Measurements from ENCODE around the gene TUFT1.

TUFT1 gene

DNA sequence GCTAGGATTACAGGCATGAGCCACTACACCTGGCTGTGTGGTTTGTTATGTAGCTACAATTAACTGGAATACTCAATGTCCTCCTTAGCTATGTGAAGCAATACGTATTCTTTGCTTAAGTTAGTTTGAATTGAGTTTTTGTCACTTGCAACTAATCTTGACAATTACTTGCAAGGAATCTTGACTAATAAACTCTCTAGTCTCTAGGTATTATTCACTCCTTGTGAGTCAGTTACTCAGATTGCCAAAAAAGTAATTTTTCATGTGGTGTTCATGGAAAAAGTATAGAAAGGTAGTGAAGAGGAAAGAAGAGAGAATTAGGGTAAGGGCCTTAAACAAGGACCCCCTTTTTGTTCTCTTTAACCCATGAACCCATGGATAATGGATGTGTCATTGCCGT is 64.2 kb downstream of the TUFT1 start:
- TF ChIP-seq PAX5 (IDR thresholded peaks at IDR 0.05; ENCODE audit: insufficient read depth, low read length, severe bottlenecking): no peak
- TF ChIP-seq TAF1 (IDR thresholded peaks at IDR 0.05; ENCODE audit: low read depth, low read length): no peak
- no peak for TF ChIP-seq POU2F2 (IDR thresholded peaks at IDR 0.05; ENCODE audit: low read depth, low read length)
- no peak for TF ChIP-seq POLR2A (IDR thresholded peaks at IDR 0.05; ENCODE audit: low read depth, low read length)
- no peak for TF ChIP-seq SPI1 (IDR thresholded peaks at IDR 0.05; ENCODE audit: low read depth, low read length)
- TF ChIP-seq POLR2AphosphoS5 (IDR thresholded peaks at IDR 0.05; ENCODE audit: low read depth, low read length): no peak
- DNase-seq (ENCODE audit: insufficient read length, low spot score): no peak
- FAIRE-seq: no peak

DNA sequence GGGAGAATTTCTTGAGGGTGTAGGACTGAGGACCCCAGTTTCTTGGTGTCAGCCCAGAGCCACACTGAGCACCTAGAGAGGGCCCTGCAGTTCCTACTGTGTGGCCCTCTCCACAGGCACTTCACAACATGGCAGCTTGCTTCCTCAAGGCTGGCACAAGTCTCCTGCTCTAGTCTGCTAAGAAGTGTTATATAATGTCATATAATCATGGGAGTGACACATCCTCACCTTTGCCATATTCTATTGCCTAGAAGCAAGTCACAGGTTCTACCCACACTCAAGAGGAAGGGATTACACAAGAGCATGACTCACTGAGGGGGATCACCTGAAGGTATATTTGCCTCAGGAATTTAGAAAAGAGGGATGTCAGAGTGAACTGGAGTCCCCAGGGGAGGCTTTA is 66.3 kb downstream of the TUFT1 start:
- no peak for TF ChIP-seq POLR2A (IDR thresholded peaks at IDR 0.05; ENCODE audit: low read depth, low read length)
- TF ChIP-seq POLR2AphosphoS5 (IDR thresholded peaks at IDR 0.05; ENCODE audit: low read depth, low read length): no peak
- DNase-seq (ENCODE audit: insufficient read length, low spot score) (no peak), FAIRE-seq (no peak)

GRCh38 chr1:151606857-151607256 is 66.7 kb downstream of the TUFT1 start:
- no peak for DNase-seq (ENCODE audit: insufficient read length, low spot score)
- TF ChIP-seq TAF1 (IDR thresholded peaks at IDR 0.05; ENCODE audit: low read depth, low read length) (no peak), PAX5 (IDR thresholded peaks at IDR 0.05; ENCODE audit: insufficient read depth, low read length, severe bottlenecking) (no peak), POLR2A (IDR thresholded peaks at IDR 0.05; ENCODE audit: low read depth, low read length) (no peak), POU2F2 (IDR thresholded peaks at IDR 0.05; ENCODE audit: low read depth, low read length) (no peak), SPI1 (IDR thresholded peaks at IDR 0.05; ENCODE audit: low read depth, low read length) (no peak), POLR2AphosphoS5 (IDR thresholded peaks at IDR 0.05; ENCODE audit: low read depth, low read length) (no peak)
- no peak for FAIRE-seq

GRCh38 chr1:151610142-151610541 is 70.0 kb downstream of the TUFT1 start:
- TF ChIP-seq SPI1 (IDR thresholded peaks at IDR 0.05; ENCODE audit: low read depth, low read length) (no peak), POLR2AphosphoS5 (IDR thresholded peaks at IDR 0.05; ENCODE audit: low read depth, low read length) (no peak), POLR2A (IDR thresholded peaks at IDR 0.05; ENCODE audit: low read depth, low read length) (no peak), POU2F2 (IDR thresholded peaks at IDR 0.05; ENCODE audit: low read depth, low read length) (no peak), TAF1 (IDR thresholded peaks at IDR 0.05; ENCODE audit: low read depth, low read length) (no peak), PAX5 (IDR thresholded peaks at IDR 0.05; ENCODE audit: insufficient read depth, low read length, severe bottlenecking) (no peak)
- DNase-seq (ENCODE audit: insufficient read length, low spot score): no peak
- no peak for FAIRE-seq

- DNase-seq (ENCODE audit: insufficient read length, low spot score) (no peak), FAIRE-seq (peak; percentile 35)
- no peak for TF ChIP-seq POU2F2 (IDR thresholded peaks at IDR 0.05; ENCODE audit: low read depth, low read length)
- TF ChIP-seq PAX5 (IDR thresholded peaks at IDR 0.05; ENCODE audit: insufficient read depth, low read length, severe bottlenecking): no peak
- TF ChIP-seq POLR2AphosphoS5 (IDR thresholded peaks at IDR 0.05; ENCODE audit: low read depth, low read length): no peak
- TF ChIP-seq SPI1 (IDR thresholded peaks at IDR 0.05; ENCODE audit: low read depth, low read length): no peak
- TF ChIP-seq TAF1 (IDR thresholded peaks at IDR 0.05; ENCODE audit: low read depth, low read length): no peak
- TF ChIP-seq POLR2A (IDR thresholded peaks at IDR 0.05; ENCODE audit: low read depth, low read length): no peak
Observed at GRCh38 chr1:151611288-151611790, 71.2 kb downstream of the TUFT1 start.

DNA sequence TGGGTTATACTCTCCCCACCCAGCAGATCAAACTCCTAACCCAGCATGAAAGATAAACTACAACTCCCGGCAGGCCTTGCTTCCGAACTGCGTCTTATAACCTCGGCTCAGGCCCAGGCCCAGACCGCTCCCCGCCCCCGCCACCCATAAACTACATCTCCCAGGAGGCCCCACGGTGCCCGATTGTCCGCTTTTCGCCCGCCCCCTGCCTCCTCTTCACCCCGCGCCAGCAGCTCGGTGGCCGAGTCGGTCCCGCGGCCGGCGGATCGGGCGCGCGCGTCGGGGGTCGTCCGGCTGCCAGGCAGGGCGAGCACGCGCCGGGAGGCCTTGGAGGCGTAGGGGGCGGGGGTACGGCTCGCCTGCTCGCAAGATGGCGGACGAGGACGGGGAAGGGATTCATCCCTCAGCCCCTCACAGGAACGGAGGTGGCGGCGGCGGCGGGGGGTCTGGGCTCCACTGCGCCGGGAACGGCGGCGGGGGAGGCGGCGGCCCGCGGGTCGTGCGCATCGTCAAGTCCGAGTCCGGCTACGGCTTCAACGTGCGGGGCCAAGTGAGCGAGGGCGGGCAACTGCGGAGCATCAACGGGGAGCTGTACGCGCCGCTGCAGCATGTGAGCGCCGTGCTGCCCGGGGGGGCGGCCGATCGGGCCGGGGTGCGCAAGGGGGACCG is 71.9 kb downstream of the TUFT1 start, which contains the start of gene SNX27:
SNX27 (plus strand) TSS at position 219 of the 669 bp plus-strand sequence; CDS start at position 371, 152 bp downstream.
- DNase-seq (ENCODE audit: insufficient read length, low spot score) (peak; percentile 91), FAIRE-seq (peak; percentile 90)
- TF ChIP-seq TAF1 (IDR thresholded peaks at IDR 0.05; ENCODE audit: low read depth, low read length): no peak
- no peak for TF ChIP-seq POU2F2 (IDR thresholded peaks at IDR 0.05; ENCODE audit: low read depth, low read length)
- no peak for TF ChIP-seq POLR2AphosphoS5 (IDR thresholded peaks at IDR 0.05; ENCODE audit: low read depth, low read length)
- TF ChIP-seq POLR2A (IDR thresholded peaks at IDR 0.05; ENCODE audit: low read depth, low read length): no peak
- TF ChIP-seq PAX5 (IDR thresholded peaks at IDR 0.05; ENCODE audit: insufficient read depth, low read length, severe bottlenecking): no peak
- TF ChIP-seq SPI1 (IDR thresholded peaks at IDR 0.05; ENCODE audit: low read depth, low read length): no peak

DNA sequence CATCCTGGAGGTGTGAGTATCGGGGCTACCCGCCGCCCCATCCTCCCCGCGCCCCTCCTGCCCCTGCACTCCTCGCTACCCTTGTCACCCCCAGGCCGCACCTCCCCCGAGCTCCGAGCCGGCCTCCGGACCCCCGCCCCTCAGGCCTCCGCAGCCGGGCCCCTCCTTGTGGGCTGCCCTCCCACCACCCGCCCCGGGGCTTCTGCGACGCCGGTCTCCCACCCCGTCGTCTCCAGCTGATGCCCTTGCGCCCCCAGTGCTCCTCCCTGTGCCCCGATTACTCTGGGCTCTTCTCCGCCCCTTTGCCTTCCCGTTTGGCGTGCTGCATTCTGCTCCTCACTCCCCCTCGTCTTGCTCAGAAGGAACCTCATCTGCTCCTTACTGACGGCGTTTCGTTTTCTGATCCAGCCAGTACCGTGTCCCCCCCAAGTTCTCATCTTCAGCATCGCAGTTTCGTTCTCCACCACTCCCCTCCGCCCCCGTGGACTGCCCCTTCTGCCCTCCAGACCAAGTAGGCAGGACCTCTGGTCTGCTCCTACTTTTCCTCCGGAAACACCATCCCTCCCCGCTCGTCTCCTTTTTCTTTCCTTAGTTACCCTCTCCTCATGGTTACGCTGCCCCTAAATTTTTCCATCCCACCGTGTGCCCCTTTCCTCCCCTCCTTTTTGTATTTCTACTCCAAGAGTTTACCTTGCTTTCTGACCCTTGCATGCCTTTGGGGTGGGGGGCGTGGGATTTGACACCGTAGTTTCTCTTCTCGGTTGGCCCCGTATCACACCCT is 72.6 kb downstream of the TUFT1 start:
- DNase-seq (ENCODE audit: insufficient read length, low spot score) (peak; percentile 25), FAIRE-seq (peak; percentile 28)
- TF ChIP-seq SPI1 (IDR thresholded peaks at IDR 0.05; ENCODE audit: low read depth, low read length) (no peak), POLR2A (IDR thresholded peaks at IDR 0.05; ENCODE audit: low read depth, low read length) (no peak), POU2F2 (IDR thresholded peaks at IDR 0.05; ENCODE audit: low read depth, low read length) (no peak), TAF1 (IDR thresholded peaks at IDR 0.05; ENCODE audit: low read depth, low read length) (no peak), PAX5 (IDR thresholded peaks at IDR 0.05; ENCODE audit: insufficient read depth, low read length, severe bottlenecking) (no peak), POLR2AphosphoS5 (IDR thresholded peaks at IDR 0.05; ENCODE audit: low read depth, low read length) (no peak)

- DNase-seq (ENCODE audit: insufficient read length, low spot score): no peak
- no peak for FAIRE-seq
- no peak for TF ChIP-seq TAF1 (IDR thresholded peaks at IDR 0.05; ENCODE audit: low read depth, low read length)
Observed at GRCh38 chr1:151613282-151613780, 73.2 kb downstream of the TUFT1 start.

DNA sequence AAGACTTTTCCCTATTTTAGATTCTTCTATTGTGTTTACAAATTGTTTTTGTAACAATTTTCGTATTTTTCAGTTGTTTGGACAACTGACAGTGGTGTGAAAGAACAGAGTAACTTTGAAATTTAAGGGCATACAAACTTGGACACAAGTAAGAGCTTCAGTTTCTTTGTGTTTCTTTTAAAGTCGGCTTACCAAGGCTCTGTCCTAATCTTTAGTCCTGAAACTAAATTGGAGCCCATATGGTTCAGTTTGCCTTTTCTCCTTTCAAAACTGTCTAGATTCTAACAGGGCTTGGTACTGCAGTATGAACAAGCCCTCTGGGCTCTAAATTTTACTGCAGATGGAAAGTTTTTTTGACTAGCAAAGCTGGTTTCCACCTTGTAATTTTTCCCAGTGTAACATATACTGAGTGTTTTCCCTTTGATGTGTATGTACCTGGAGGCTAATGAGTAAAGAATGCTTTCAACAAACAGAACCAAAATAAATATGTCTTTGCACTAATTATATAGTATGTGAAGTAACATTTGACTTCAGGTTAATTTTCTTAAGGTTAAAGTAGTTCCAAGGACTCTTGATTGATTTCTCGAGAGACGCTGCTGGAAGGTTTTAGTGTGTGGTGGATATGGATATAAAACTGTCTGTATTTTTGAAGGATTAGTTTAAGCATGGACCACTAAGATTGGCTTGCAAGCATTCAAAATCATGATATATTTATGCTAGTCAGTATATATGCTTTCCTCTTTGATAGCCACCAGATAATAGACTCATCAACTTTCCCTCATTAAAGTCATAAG is 75.8 kb downstream of the TUFT1 start:
- TF ChIP-seq PAX5 (IDR thresholded peaks at IDR 0.05; ENCODE audit: insufficient read depth, low read length, severe bottlenecking): no peak
- TF ChIP-seq SPI1 (IDR thresholded peaks at IDR 0.05; ENCODE audit: low read depth, low read length): no peak
- TF ChIP-seq POLR2AphosphoS5 (IDR thresholded peaks at IDR 0.05; ENCODE audit: low read depth, low read length): no peak
- TF ChIP-seq POLR2A (IDR thresholded peaks at IDR 0.05; ENCODE audit: low read depth, low read length): no peak
- TF ChIP-seq POU2F2 (IDR thresholded peaks at IDR 0.05; ENCODE audit: low read depth, low read length): no peak
- no peak for TF ChIP-seq TAF1 (IDR thresholded peaks at IDR 0.05; ENCODE audit: low read depth, low read length)
- FAIRE-seq: no peak
- DNase-seq (ENCODE audit: insufficient read length, low spot score): no peak

Data from GM12891 (cell line).